SU-DHL-6 (cell line): ENCODE measurements around the gene CD274.

ENCODE experiments used
- H2AFZ ChIP-seq: fragments of 200-600 bp; sonication (generic); 2 replicates; pipeline ENCODE4 v1.6.1; 2014; ENCODE audit warnings: low read depth, mild to moderate bottlenecking, moderate library complexity, mixed read lengths, antibody characterized with exemption, low read length; ENCODE audit not compliant: severe bottlenecking
- H3F3A ChIP-seq: fragments of 200-600 bp; shearing (Covaris generic); 2 replicates; pipeline ENCODE4 v1.6.0; 2016; ENCODE audit warnings: antibody characterized with exemption, mild to moderate bottlenecking; ENCODE audit not compliant: insufficient read depth
- H3K27ac ChIP-seq: fragments of 200-600 bp; sonication (generic); 2 replicates; pipeline ENCODE4 v1.5.1; 2016; ENCODE audit warnings: low read depth, mild to moderate bottlenecking, low read length, moderate library complexity, mixed read lengths
- H3K27me3 ChIP-seq: fragments of 200-600 bp; sonication (generic), shearing (Covaris generic); 2 replicates; pipeline ENCODE4 v1.6.0; 2014; ENCODE audit warnings: mild to moderate bottlenecking, low read length
- H3K36me3 ChIP-seq: fragments of 200-600 bp; sonication (generic); 2 replicates; pipeline ENCODE4 v1.6.1; 2014; ENCODE audit warnings: mild to moderate bottlenecking, low read length, mixed read lengths
- H3K4me2 ChIP-seq: fragments of 300-600, 200-600 bp; shearing (Covaris generic), sonication (generic); 2 replicates; pipeline ENCODE4 v1.6.0; 2014; ENCODE audit warnings: low read length, low read depth, mild to moderate bottlenecking; ENCODE audit not compliant: poor library complexity, severe bottlenecking
- H3K4me3 ChIP-seq: fragments of 200-600 bp; sonication (generic); 2 replicates; pipeline ENCODE4 v1.5.1; 2014; ENCODE audit warnings: antibody characterized with exemption, low read length, mild to moderate bottlenecking, mixed read lengths; ENCODE audit not compliant: insufficient read depth, poor library complexity, severe bottlenecking
- H3K79me2 ChIP-seq: fragments of 200-600 bp; sonication (generic); 2 replicates; pipeline ENCODE4 v1.6.1; 2014; ENCODE audit warnings: mild to moderate bottlenecking, low read length, moderate library complexity; ENCODE audit not compliant: insufficient read depth
- H3K9ac ChIP-seq: fragments of 200-600 bp; sonication (generic); 2 replicates; pipeline ENCODE4 v1.7.0; 2014; ENCODE audit warnings: mild to moderate bottlenecking, low read length
- H3K9me2 ChIP-seq: fragments of 200-600 bp; sonication (generic); replicated peaks from 2 replicates; pipeline ENCODE4 v1.6.1; 2014; ENCODE audit warnings: low read length; ENCODE audit not compliant: insufficient read depth
- H3K9me3 ChIP-seq: fragments of 200-600 bp; sonication (generic); 2 replicates; pipeline ENCODE4 v1.6.1; 2014; ENCODE audit warnings: low read length, mixed read lengths; ENCODE audit not compliant: insufficient read depth
- H4K20me1 ChIP-seq: fragments of 200-600 bp; sonication (generic); 2 replicates; pipeline ENCODE4 v1.6.1; 2014; ENCODE audit warnings: low read depth, mild to moderate bottlenecking, antibody characterized with exemption, low read length, moderate library complexity, mixed read lengths
- CTCF ChIP-seq: fragments of 200-600 bp; sonication (generic); IDR thresholded peaks from one replicate; pipeline ENCODE4 v1.5.1; 2017; ENCODE audit warnings: antibody characterized with exemption, mild to moderate bottlenecking, low read length, moderate library complexity; ENCODE audit not compliant: insufficient read depth, poor library complexity, severe bottlenecking
- EZH2phosphoT487 ChIP-seq: fragments of 200-600 bp; sonication (generic), shearing (Covaris generic); conservative IDR thresholded peaks from 2 replicates; pipeline ENCODE4 v1.6.1; 2018; ENCODE audit warnings: mild to moderate bottlenecking, antibody characterized with exemption, low read length, moderate library complexity, mixed read lengths

CD274 gene

GRCh38 chr9:5502553-5502952 lies 52.2 kb downstream of the CD274 start:
- no peaks in the 10 kb centered on the region for H3F3A ChIP-seq
- H3K27me3 ChIP-seq, result no peaks in the 10 kb centered on the region
- no peak for TF ChIP-seq CTCF
- TF ChIP-seq EZH2phosphoT487, result no peak
- H3K9ac ChIP-seq, result no peak overlapping the region
- no peak overlapping the region for H2AFZ ChIP-seq
- no peaks in the 10 kb centered on the region for H3K9me3 ChIP-seq
- no peaks in the 10 kb centered on the region for H3K9me2 ChIP-seq
- no peaks in the 10 kb centered on the region for H3K79me2 ChIP-seq
- no peak overlapping the region for H3K4me3 ChIP-seq
- no peak overlapping the region for H3K27ac ChIP-seq
- H3K4me2 ChIP-seq, result no peak overlapping the region
- H3K36me3 ChIP-seq, result no peaks in the 10 kb centered on the region
- no peaks in the 10 kb centered on the region for H4K20me1 ChIP-seq

- Histone ChIP-seq H3K27ac (no peak overlapping the region), H3K4me2 (no peak overlapping the region), H3K27me3 (no peaks in the 10 kb centered on the region), H3K79me2 (no peaks in the 10 kb centered on the region), H3K36me3 (no peaks in the 10 kb centered on the region), H3K4me3 (no peak overlapping the region), H3K9ac (no peak overlapping the region), H2AFZ (no peak overlapping the region), H3F3A (no peaks in the 10 kb centered on the region), H4K20me1 (no peaks in the 10 kb centered on the region), H3K9me3 (no peaks in the 10 kb centered on the region), H3K9me2 (no peaks in the 10 kb centered on the region)
- no peak for TF ChIP-seq CTCF
- no peak for TF ChIP-seq EZH2phosphoT487
Observed at GRCh38 chr9:5509573-5509972, 59.2 kb downstream of the CD274 start.

- no peak within 1 kb of the TSS for H3K4me2 ChIP-seq
- no peaks in the 10 kb centered on the region for H3K9me3 ChIP-seq
- H3K4me3 ChIP-seq, result no peak within 1 kb of the TSS
- H3K27me3 ChIP-seq, result no peaks in the 10 kb centered on the region
- no peaks in the 10 kb centered on the region for H3K79me2 ChIP-seq
- no peak within 1 kb of the TSS for H2AFZ ChIP-seq
- no peak for TF ChIP-seq EZH2phosphoT487
- TF ChIP-seq CTCF, result no peak
- no peaks in the 10 kb centered on the region for H4K20me1 ChIP-seq
- H3K36me3 ChIP-seq, result no peaks in the 10 kb centered on the region
- H3F3A ChIP-seq, result no peaks in the 10 kb centered on the region
- no peak within 1 kb of the TSS for H3K27ac ChIP-seq
- H3K9me2 ChIP-seq, result no peaks in the 10 kb centered on the region
- H3K9ac ChIP-seq, result no peak within 1 kb of the TSS
Observed at GRCh38 chr9:5510360-5510931, 60.1 kb downstream of the CD274 start, which contains the start of gene PDCD1LG2. Gene PDCD1LG2, plus strand, starts transcription at chr9:5510531. Its CDS starts 12,016 bp downstream, at chr9:5522547.
